GM18870 (cell line): ENCODE measurements around the gene MMP2.

Experiments
- ATAC-seq: cut with Tn5 transposase; IDR thresholded peaks from one replicate; pipeline ENCODE4 v1.9.1; 2021; ENCODE audit warnings: moderate library complexity; ENCODE audit not compliant: unreplicated experiment

Gene MMP2

DNA sequence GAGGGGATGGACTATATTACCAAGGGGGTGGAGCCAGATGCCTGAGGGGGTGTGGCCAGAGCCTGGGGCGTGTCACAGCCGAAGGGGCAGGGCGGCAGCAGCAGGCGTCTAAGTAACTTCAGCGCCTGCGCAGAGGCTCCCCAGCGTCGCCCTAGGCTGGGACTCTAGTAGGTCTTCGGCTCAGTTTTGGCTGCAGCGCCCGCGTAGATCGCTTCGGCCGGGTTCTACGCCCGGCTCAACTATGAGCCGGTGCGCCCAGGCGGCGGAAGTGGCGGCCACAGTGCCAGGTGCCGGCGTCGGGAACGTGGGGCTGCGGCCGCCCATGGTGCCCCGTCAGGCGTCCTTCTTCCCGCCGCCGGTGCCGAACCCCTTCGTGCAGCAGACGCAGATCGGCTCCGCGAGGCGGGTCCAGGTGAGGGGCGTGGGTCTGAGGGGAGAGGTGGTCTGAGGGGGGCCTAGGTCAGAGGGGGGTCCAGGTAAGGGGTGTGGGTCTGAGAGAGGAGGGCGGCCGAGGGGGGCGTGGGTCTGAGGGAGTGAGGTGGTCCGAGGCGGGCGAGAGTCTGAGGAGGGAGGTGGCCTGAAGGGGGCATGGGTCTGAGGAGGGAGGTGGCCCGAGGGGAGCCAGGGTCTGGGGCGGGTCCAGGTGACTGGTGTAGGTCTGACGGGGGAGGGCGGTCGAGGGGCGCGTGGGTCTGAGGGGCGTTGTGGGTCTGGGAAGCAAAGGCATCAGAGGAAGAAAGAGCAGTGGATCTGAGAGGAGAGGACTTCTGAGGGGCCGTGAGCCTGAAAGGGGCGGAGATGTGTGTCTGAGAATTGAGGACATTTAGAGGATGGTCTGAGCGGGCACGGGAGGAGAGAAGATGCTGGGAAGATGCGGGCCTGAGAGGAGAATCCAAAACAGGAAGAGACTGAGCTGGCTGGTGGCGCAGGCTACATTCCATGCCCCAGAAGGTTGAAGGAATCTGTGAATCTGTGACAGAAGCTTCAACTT is 30.2 kb downstream of the MMP2 start, which contains the start of gene LPCAT2:
TSS of gene LPCAT2 (plus strand) at position 132 of the 991 bp plus-strand sequence. CDS start at position 242, 110 bp downstream.
- ATAC-seq, result no peak

DNA sequence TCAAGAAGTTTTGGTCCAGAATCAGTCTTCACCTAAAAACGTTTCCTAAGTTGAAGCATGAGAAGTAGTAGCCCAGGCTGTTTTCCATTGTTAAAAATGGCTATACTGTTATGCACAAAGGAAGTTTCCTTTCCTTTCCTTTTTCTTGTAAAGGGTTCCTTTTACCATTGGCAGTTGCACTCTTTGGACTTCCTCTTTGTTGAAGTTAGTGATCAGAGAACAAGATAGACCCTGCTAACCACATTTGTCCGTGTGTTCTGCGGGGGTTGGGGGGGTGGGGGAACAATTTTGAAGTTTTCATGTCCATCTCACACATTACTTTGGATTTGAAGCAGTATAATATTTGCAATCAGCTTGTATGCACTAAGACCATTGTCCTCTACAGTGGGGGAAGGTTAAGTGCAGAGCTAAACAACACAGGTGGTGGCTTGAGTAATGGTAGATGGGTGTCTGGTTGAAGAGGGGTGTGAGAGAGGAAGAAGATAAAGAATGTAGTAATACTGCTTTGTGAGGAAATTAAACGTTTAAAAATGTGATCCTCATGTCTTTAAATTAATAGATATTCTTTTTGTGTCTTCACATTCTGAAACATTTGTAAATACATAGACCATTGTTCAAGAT is 31.3 kb downstream of the MMP2 start:
- ATAC-seq, result no peak

DNA sequence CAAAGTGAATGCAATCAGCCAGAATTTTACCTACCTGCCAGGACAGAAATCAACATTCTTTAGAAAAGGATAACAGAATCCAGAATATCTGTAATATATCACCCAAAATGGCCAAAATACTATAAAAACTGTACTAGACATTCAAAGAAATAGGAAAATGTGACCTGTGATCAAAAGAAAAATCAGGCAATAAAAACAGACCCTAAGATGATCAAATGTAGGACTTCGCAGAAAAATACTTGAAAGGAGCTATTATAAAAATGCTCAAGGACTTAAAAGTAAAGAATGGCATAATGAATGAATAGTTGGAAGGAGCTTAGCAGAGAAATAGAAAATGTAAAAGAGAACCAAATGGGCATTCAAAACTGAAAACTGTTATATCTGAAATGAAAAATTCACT is 33.9 kb downstream of the MMP2 start:
- no peak for ATAC-seq

DNA sequence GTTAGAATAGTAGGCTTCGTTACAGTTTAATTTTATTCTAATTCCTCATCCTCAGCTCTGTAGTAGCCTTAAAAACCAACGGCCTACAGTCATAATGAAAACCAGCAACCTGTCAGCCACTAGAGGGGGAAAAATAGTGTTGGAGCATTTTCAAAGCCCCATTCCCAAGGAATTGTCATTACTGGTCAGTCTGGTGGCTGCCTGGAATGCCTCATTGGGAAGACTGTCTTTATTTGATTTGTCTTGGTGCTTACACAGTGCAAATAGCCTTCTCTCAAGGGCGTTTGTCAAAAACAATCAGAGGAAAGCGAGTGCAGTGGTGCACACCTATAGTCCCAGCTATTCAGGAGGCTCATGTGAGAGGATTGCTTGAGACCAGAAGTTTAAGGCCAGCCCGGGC is 34.6 kb downstream of the MMP2 start:
- ATAC-seq, result no peak

DNA sequence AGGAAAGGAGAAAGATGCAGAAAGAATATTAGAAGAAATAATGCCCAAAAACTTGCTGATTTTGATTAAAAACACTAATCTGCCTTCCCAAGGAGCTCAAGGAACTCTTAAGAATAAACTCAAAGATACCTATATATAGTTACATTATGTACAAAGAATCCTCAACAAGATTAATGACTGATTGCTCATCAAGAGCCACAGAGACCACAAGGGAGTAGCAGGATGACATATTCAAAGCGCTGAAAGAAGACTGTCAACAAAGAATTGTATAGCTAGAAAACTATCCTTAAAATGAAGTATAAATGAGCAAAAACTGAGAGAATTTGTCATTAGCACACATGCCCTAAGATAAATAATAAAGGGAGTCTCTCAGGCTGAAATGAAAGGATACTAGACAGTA is 36.1 kb downstream of the MMP2 start:
- no peak for ATAC-seq

DNA sequence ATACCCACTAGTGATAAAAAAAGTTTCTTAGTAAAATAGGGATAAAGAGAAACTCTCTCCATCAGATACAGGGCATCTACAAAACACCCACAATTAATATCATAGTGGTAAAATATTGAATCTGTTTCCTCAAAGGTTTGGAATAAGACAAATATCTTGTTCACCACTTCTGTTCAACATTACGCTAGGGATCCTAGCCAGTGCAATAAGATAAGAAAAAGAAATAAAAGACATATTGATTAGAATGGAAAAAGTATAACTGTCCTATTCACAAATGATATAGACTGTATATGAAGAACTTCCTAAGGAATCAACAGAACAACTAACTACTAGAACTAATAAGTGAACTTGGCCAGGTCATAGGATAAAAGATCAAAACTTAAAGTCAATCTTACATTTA is 42.8 kb downstream of the MMP2 start:
- ATAC-seq, result no peak

DNA sequence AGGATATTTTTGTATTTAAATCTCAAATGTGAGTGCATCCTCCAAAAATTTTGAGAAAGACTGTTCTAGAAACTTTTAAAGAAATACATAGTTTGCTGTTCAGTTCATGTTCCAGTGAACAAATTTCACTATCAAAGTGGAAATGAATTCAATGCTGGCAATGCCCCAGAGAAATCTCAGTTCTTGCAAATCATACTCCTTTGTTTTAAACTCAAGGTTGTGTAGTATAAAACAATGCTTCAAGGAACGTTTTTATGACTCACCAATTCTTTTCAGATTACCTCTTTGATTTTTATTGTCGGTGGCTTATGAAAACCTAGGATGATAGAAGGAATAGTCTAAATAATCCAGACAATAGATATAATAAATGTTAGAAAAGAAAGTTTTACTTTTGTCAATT is 47.4 kb downstream of the MMP2 start:
- ATAC-seq, result no peak

DNA sequence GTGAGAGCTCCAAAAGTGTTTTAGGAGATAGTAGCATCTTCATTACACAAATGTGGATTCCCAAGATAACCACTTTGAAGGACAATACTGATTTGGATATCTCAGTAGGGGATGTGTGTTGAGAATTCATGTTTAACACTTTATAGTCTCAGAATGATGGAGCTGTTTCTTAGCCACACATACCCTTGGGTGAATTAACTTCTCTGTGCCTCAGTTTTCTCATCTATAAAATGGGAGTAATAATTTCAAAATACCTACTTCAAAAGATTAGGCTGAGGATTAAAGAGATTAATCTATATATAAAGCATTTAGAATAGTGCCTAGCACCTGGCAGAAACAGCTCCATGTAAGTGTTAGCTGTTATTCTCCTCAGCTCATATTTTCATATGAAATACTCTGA is 48.9 kb downstream of the MMP2 start:
- ATAC-seq, result no peak

DNA sequence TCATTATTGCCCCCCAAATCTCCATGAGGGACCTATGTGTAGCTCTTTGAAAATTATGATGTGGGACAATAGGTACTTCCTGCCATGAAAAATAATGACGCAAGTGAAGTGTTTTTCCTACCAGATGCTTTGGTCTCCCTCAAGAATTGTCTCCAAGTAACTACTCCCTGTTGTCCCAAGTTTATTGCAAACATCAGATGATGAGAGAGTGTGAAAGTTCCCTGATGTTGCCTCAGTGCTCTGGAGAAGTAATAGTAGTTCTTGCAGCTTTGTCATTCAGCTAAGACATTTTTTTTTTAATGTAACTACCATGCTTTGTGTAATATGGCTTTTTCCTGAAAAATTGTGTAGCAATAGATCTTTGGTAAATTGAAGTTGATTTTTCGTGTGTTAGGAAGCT is 50.0 kb downstream of the MMP2 start:
- no peak for ATAC-seq

DNA sequence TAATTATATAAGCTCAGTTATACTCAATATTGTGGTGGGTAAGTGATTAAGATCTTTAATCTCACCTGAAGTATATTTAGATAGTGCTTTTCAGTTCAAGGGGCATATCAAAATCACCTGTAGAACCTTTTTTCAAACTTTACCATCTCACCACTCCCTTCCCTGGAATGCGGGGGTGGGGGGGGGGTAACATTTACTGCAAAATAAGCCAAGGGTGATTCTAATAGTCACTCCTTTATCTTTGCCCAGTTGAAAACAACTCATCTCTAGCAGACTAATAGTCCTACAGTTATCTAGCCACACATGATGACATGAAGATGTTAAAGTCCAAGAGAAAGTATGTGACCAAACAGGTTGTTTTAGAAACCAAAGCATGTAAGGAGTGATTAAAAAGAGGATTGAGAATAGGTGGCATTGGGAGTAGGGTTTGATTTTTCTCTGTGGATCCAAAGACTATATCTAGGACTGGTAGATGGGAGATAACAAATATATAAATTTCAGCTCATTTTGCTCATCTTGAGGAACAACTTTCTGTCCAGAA is 51.4 kb downstream of the MMP2 start:
- ATAC-seq, result no peak

DNA sequence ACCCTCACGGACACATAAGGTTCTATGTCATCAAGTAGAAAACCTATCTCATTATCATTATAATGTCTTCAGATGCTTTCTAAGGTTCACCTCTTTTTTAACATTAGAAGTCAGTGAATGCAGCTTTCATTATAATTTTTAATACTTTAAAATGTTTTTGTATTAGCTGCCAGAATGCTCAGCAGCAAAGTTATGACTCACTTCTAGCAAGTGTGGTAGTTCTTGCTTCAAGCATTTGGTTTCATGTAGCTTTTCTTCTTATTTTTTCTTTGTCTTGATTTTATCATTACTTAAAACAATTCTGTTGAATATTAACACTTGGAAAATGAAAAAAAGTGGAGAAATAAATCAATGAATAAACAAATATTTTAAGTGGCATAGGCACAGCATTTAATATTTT is 53.2 kb downstream of the MMP2 start:
- no peak for ATAC-seq

DNA sequence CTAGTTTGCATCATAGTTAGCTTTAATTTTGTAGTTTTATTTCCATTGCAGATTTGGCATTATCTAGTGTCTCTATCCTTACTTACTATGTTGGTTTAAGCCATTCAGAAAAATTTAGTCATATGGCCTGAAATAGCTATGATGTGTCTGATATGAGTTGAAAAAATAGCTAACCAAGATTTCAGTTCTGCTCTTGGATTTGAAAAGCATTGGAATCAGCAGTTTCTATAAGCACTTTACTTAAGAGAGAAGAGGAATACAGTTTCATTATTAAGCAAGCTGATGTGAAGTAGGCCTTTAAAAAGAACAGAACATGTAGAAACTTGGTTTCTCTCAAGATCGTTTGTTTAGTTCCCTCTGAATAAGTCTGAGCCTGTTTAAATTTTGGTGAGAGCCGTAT is 55.8 kb downstream of the MMP2 start:
- ATAC-seq, result no peak

DNA sequence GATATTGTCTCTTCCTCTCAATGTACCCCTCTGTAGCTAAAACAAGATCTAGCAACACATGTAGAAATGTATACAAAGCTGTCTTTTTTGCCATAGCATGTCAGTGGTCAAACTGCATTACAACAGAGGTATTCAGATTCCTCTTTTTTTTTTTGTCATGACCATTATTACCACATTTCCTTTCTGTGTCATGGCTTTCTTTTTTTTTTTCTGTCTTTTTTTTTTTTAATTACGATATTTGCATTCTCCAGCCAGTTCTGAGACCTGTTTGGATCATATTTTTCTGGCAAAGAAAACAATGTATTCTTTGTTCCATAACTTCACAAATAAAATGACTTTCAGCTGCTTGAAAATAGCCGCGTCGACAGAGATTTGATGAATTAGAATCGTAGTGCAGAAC is 60.1 kb downstream of the MMP2 start:
- ATAC-seq, result no peak

DNA sequence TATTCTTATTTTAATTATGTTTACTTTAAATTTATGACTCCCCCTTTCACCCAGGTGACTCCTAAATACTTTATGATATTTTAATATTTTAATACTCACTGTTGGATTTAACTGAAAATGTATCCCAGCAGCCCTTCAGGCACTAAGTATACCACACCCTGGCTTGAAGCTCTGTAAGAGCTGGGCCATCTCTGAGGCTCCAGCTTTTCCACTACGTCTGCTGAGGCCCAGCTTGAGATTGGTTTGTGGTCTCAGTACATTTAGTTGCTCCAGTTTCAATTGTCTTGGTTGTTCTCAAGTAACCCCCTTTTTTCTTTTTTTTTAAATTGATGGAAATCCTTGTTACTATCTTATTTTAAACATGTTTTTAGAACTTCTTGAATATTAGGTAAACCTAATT is 60.5 kb downstream of the MMP2 start:
- ATAC-seq, result no peak

DNA sequence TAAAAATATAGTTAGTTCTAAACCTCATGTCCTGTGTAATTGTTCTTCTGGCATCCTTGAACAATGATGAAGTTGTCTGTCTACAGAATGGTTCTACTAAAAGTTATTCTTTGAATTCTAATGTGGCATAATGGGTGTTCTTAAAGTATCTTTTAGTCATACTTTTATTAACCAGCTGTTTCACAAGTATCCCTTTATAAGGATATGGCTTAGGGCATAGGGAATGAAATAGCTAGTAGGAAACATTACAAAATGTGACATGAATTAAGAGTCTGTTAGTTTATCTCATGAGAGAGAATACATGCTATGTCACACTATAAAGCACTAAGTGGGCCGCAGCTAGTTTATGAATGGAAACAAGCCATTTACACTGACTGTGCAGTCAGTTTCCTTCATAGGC is 61.2 kb downstream of the MMP2 start:
- ATAC-seq, result no peak

DNA sequence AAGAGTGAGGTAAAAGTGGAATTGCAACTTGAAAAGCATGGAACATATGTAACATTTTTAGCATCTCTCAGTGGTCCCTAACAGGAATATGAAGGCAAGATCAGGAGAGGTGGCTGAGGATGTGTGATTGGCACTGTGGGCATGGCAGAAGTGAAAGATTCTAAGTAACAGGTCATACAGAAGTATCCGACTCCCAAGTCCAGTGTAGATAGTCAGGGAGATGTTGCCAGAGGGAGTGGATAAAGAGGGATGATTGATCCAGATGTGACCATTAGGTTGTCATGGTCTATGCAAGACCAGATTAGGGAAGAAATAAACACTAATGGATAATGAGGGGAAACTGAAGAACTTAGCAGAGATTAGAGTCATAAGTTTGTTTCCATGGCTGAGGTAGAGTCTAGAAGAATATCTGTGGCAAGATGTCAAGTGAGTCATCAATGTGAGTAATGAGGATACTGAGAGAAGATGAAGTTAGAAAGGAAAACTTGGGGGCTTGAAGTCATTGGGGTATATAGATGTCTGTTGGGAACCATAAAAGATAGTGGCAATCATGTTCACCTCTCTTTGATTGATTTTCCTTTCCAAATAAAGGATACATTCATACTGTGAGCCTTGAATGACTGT is 63.6 kb downstream of the MMP2 start:
- no peak for ATAC-seq

DNA sequence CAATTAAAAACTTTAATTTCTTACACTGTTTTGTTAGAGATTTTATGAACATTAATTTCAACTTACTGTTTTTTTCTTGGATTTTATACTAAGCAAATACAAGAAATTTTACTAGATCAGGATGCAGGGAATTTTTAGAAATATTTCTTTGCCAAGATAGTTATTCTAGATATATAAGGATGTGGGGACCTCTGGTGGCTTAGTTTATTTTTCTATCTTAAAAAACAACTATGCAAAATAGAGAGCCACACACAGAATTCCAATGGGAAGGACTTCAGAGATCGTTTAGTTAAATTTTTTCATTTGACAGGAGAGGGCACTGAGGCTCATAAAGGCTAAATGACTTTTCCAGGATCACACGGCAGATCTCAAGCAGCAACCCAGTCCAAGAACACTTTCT is 64.5 kb downstream of the MMP2 start:
- no peak for ATAC-seq

DNA sequence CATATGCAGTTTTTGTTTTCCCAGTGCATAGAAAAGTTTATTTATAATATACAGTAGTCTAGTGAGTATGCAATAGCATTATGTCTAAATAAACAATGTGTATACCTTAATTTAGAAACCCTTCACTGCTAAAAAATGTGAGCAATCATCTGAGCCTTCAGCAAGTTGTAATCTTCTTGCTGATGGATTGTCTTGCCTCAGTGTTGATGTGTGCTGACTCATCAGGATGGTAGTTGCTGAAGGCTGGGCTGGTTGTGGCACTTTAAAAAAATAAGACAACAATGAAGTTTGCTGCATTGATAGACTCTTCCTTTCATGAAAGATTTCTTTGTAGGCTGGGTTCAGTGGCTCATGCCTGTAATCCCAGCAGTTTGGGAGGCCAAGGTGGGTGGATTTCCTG is 73.6 kb downstream of the MMP2 start:
- ATAC-seq, result no peak

DNA sequence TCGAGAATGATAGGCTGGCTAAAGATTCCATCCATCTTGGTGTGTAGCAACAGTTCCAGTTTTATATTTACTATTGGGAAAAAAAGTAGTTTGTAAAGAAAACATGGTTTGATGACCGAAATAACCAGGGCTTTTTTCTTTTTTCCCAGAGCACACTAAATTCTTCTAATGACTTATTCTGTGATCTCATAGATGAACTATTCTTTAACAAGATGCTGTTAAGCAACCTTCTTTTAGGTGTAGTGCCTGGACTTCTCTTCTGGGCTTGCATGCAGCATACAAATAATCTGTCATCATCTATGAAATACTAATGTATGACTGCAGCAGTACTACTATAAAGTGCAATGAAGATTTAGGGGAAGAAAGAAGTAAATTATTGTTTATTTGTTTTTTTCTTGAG is 76.4 kb downstream of the MMP2 start:
- no peak for ATAC-seq
